SK-N-SH treated with all-trans-retinoic acid at 6 μM for 48 hours (cell line): ENCODE results near the gene STARD13.

Experiments
- ARNTL ChIP-seq: fragments of 450-650 bp; formaldehyde crosslinking; IDR thresholded peaks from 2 replicates; pipeline ENCODE4 v1.5.0; 2020; ENCODE audit warnings: low read depth, mild to moderate bottlenecking, moderate library complexity, borderline replicate concordance
- BACH2 ChIP-seq: fragments of 250-450 bp; sonication (Bioruptor Pico); IDR thresholded peaks from 2 replicates; pipeline ENCODE4 v1.9.0; 2021; ENCODE audit warnings: mild to moderate bottlenecking, borderline replicate concordance
- CSDC2 ChIP-seq: fragments of 250-450 bp; sonication (Bioruptor Pico); IDR thresholded peaks from 2 replicates; pipeline ENCODE4 v1.5.0; 2020; ENCODE audit warnings: mild to moderate bottlenecking, moderate library complexity
- GLIS3 ChIP-seq: fragments of 250-450 bp; sonication (Bioruptor Pico); IDR thresholded peaks from 2 replicates; pipeline ENCODE4 v1.5.0; 2020; ENCODE audit warnings: mild to moderate bottlenecking, moderate library complexity
- OSR1 ChIP-seq: fragments of 250-450 bp; sonication (Bioruptor Pico); IDR thresholded peaks from 2 replicates; pipeline ENCODE4 v1.8.0; 2022; ENCODE audit warnings: moderate library complexity, mild to moderate bottlenecking, inconsistent platforms
- PATZ1 ChIP-seq: fragments of 250-450 bp; sonication (Bioruptor Pico); IDR thresholded peaks from 2 replicates; pipeline ENCODE4 v1.8.0; 2020; ENCODE audit warnings: mild to moderate bottlenecking, moderate library complexity, borderline replicate concordance
- RARB ChIP-seq: fragments of 250-450 bp; sonication (Bioruptor Pico); IDR thresholded peaks from 2 replicates; pipeline ENCODE4 v1.8.0; 2021; ENCODE audit warnings: mild to moderate bottlenecking, moderate library complexity
- ZFP3 ChIP-seq: fragments of 250-450 bp; sonication (Bioruptor Pico); IDR thresholded peaks from 2 replicates; pipeline ENCODE4 v1.5.0; 2020; ENCODE audit warnings: mild to moderate bottlenecking, moderate library complexity
- ZFP30 ChIP-seq: fragments of 450-650 bp; formaldehyde crosslinking; IDR thresholded peaks from 2 replicates; pipeline ENCODE4 v1.5.0; 2022; ENCODE audit warnings: mild to moderate bottlenecking, moderate library complexity
- ZNF565 ChIP-seq: fragments of 450-650 bp; formaldehyde crosslinking; conservative IDR thresholded peaks from 2 replicates; pipeline ENCODE4 v1.5.0; 2020; ENCODE audit warnings: low read depth, mild to moderate bottlenecking, moderate library complexity
- ZNF8 ChIP-seq: fragments of 450-650 bp; formaldehyde crosslinking; IDR thresholded peaks from 2 replicates; pipeline ENCODE4 v1.5.0; 2020; ENCODE audit warnings: mild to moderate bottlenecking, moderate library complexity

- TF ChIP-seq ZNF8 (CRISPR knock-in tag) (no peak), ZFP30 (no peak), GLIS3 (no peak), ZFP3 (CRISPR knock-in tag) (no peak), RARB (CRISPR knock-in tag) (no peak), BACH2 (no peak), CSDC2 (CRISPR knock-in tag) (no peak), ARNTL (CRISPR knock-in tag) (no peak), OSR1 (no peak), PATZ1 (CRISPR knock-in tag) (no peak), ZNF565 (CRISPR knock-in tag) (no peak)
Measured at GRCh38 chr13:33189470-33189869, 96.1 kb downstream of the STARD13 start.
